Osteoblast (primary cell): Measurements from ENCODE around the gene PLA2G2E. TPM values are rescaled to one million over a fixed set of nuclear protein-coding genes. Genes with fewer than 3 reads are reported as not detected.

ENCODE experiments used
- DNase-seq: peaks from one replicate; pipeline ENCODE4 v3.0.0; 2011; ENCODE audit warnings: low spot score, mixed read lengths; ENCODE audit not compliant: insufficient read length; ENCODE audit errors: missing footprints
- H2AFZ ChIP-seq: 2 replicates; pipeline ENCODE4 v1.6.0; 2011; ENCODE audit warnings: mild to moderate bottlenecking, low read length
- H3K27ac ChIP-seq: 2 replicates; pipeline ENCODE4 v1.5.1; 2011; ENCODE audit warnings: mild to moderate bottlenecking, low read depth, low read length, moderate library complexity
- H3K27me3 ChIP-seq: 2 replicates; pipeline ENCODE4 v1.6.0; 2012; ENCODE audit warnings: mild to moderate bottlenecking, control low read depth, inconsistent platforms, low read length, moderate library complexity; ENCODE audit not compliant: insufficient read depth
- H3K36me3 ChIP-seq: 2 replicates; pipeline ENCODE4 v1.5.1; 2011; ENCODE audit warnings: mild to moderate bottlenecking, low read length, control low read depth, moderate library complexity; ENCODE audit not compliant: insufficient read depth
- H3K4me1 ChIP-seq: 2 replicates; pipeline ENCODE4 v1.5.1; 2011; ENCODE audit warnings: mild to moderate bottlenecking, low read length, control low read depth, moderate library complexity; ENCODE audit not compliant: insufficient read depth
- H3K4me2 ChIP-seq: 2 replicates; pipeline ENCODE4 v1.6.0; 2011; ENCODE audit warnings: mild to moderate bottlenecking, low read length; ENCODE audit not compliant: insufficient read depth
- H3K4me3 ChIP-seq: fragments of 200-600 bp; sonication (generic); 3 replicates; pipeline ENCODE4 v1.5.1; 2012; ENCODE audit warnings: mild to moderate bottlenecking, low read length, inconsistent platforms; ENCODE audit not compliant: insufficient read depth
- H3K79me2 ChIP-seq: 2 replicates; pipeline ENCODE4 v1.6.0; 2012; ENCODE audit warnings: mild to moderate bottlenecking, low read length, control low read depth, inconsistent platforms; ENCODE audit not compliant: insufficient read depth
- H3K9me3 ChIP-seq: 2 replicates; pipeline ENCODE4 v1.5.1; 2011; ENCODE audit warnings: low read depth, low read length, control low read depth
- H4K20me1 ChIP-seq: 2 replicates; pipeline ENCODE4 v1.6.0; 2012; ENCODE audit warnings: mild to moderate bottlenecking, low read length, control low read depth; ENCODE audit not compliant: insufficient read depth
- total RNA-seq: library from RNA; depleted of rRNA; stranded (reverse); fragments of >200 nt; gene quantifications from 2 replicates; pipeline ENCODE4 v1.2.3, GENCODE V29; 2012
- TF ChIP-seq, protein P1 (sequence below): IDR thresholded peaks from 2 replicates; pipeline ENCODE4 v1.5.1; 2011; ENCODE audit warnings: mild to moderate bottlenecking, low read depth, low read length, moderate library complexity; ENCODE audit errors: extremely low read depth

Gene PLA2G2E
- total RNA-seq, 1 donor: not detected

DNA sequence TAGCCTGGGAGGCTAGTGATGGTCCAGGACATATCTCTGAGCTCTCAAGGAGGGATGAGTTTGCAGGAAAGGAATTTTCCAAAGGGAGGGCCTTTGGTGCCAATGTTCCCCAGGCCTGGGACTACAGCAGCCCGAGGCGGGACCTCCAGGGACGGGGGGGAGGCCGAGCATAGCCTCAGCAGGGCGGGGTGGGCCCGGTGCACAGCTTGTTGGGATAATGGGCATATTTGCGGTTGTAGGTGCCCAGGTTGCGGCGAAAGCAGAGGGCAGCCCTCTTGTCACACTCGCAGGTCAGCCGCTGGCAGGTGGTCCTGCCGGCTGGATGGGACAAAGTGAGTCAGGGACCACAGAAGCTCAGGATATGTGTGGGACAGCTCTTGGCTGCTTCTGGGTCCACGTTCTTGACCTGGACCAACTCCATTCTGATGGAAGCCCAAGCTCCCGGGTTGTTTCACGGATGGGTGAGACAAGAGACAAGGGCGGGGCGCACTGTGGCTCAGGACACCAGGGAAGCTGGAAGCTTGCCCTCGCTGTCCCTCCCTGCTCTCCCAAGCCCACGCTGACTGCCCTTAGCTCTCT is 3.2 kb downstream of the PLA2G2E start:
- H2AFZ ChIP-seq: no peak overlapping the region
- no peaks in the 10 kb centered on the region for H3K4me1 ChIP-seq
- no peak overlapping the region for H3K4me2 ChIP-seq
- H3K4me3 ChIP-seq: no peak overlapping the region
- H3K9me3 ChIP-seq: no peaks in the 10 kb centered on the region
- H4K20me1 ChIP-seq: no peaks in the 10 kb centered on the region
- H3K36me3 ChIP-seq: no peaks in the 10 kb centered on the region
- H3K79me2 ChIP-seq: no peaks in the 10 kb centered on the region
- peaks cover 5% of the 10 kb centered on the region for H3K27me3 ChIP-seq
- TF ChIP-seq, protein P1, sequence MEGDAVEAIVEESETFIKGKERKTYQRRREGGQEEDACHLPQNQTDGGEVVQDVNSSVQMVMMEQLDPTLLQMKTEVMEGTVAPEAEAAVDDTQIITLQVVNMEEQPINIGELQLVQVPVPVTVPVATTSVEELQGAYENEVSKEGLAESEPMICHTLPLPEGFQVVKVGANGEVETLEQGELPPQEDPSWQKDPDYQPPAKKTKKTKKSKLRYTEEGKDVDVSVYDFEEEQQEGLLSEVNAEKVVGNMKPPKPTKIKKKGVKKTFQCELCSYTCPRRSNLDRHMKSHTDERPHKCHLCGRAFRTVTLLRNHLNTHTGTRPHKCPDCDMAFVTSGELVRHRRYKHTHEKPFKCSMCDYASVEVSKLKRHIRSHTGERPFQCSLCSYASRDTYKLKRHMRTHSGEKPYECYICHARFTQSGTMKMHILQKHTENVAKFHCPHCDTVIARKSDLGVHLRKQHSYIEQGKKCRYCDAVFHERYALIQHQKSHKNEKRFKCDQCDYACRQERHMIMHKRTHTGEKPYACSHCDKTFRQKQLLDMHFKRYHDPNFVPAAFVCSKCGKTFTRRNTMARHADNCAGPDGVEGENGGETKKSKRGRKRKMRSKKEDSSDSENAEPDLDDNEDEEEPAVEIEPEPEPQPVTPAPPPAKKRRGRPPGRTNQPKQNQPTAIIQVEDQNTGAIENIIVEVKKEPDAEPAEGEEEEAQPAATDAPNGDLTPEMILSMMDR: no peak
- peak; percentile 58 for DNase-seq
- no peak overlapping the region for H3K27ac ChIP-seq

DNA sequence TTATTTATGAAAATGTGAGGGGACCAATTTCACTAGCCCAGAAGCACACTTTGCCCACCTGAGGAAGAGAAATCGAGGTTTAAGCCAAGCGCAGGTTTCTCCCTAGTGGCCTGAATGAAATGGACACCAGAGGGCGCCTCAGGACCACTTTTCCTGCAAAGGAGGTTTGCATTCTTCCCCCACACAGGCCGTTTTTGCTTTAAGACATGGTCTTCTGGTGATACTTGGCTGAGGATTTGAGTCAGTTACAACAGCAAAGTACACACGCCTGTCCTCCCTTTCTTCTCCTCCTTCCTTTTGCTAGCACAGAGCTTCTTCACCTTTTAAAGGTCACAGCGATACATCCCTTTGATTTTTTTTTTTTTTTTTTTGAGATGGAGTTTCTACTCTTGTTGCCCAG is 5.4 kb downstream of the PLA2G2E start:
- Histone ChIP-seq H3K4me1 (no peaks in the 10 kb centered on the region), H4K20me1 (no peaks in the 10 kb centered on the region), H3K27me3 (peaks cover 3% of the 10 kb centered on the region), H3K4me2 (no peak overlapping the region), H3K79me2 (no peaks in the 10 kb centered on the region), H2AFZ (no peak overlapping the region), H3K27ac (no peak overlapping the region), H3K9me3 (no peaks in the 10 kb centered on the region), H3K4me3 (no peak overlapping the region), H3K36me3 (peaks cover 5% of the 10 kb centered on the region)
- DNase-seq: peak; percentile 98
- TF ChIP-seq, protein P1: peak; percentile 95

DNA sequence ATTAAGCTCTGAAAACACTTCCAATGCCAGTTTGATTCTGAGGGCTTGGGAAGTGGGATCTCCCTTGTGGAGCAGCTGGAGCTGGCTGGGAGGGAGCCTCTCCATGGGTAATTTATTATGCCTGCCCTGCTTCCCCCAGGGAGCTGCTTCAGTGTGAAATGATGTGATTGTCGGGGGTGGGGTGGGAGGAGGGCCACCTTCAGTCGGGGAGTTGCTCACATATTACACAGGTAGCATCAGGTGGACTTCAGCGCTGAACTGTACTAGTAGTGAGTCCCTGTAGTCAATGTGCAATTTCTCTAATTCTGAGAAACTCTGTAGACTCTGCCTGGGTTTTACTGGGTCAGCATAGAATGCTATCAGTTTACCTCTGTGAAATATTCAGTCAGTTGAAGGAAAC is 12.8 kb downstream of the PLA2G2E start:
- DNase-seq: no peak
- no peak overlapping the region for H2AFZ ChIP-seq
- H4K20me1 ChIP-seq: no peaks in the 10 kb centered on the region
- no peaks in the 10 kb centered on the region for H3K27me3 ChIP-seq
- H3K79me2 ChIP-seq: peaks cover 2% of the 10 kb centered on the region
- no peak overlapping the region for H3K4me3 ChIP-seq
- H3K9me3 ChIP-seq: no peaks in the 10 kb centered on the region
- H3K4me2 ChIP-seq: no peak overlapping the region
- no peaks in the 10 kb centered on the region for H3K4me1 ChIP-seq
- H3K27ac ChIP-seq: no peak overlapping the region
- TF ChIP-seq, protein P1: no peak
- H3K36me3 ChIP-seq: peaks cover 62% of the 10 kb centered on the region

DNA sequence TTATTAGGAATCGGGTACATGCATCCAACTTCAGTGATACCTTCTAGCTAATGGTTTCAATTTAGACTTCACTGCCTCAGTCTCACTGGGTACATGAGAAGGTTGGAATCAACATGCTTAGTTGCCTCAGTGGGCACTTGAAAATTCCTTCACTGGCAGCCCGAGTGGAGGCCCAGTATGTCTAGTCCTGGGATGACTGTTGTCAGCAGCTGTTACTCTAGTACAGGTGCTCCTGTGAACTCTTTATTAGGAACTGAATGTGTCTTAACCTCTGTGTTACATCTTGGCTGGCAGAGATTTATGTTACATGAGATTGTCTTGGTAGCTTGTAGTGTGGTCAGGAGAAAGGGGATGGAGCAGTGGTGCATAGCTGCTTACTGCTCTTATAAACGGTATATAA is 13.4 kb downstream of the PLA2G2E start:
- H3K27ac ChIP-seq: no peak overlapping the region
- H2AFZ ChIP-seq: no peak overlapping the region
- H3K4me3 ChIP-seq: no peak overlapping the region
- no peak overlapping the region for H3K4me2 ChIP-seq
- no peaks in the 10 kb centered on the region for H3K9me3 ChIP-seq
- H4K20me1 ChIP-seq: no peaks in the 10 kb centered on the region
- H3K4me1 ChIP-seq: no peaks in the 10 kb centered on the region
- peaks cover 65% of the 10 kb centered on the region for H3K36me3 ChIP-seq
- no peaks in the 10 kb centered on the region for H3K27me3 ChIP-seq
- TF ChIP-seq, protein P1: no peak
- DNase-seq: no peak
- peaks cover 2% of the 10 kb centered on the region for H3K79me2 ChIP-seq
